Breast epithelium (tissue), 4 donors: Measurements from ENCODE around the gene RBM38. TPM values are rescaled to one million over a fixed set of nuclear protein-coding genes. Genes with fewer than 3 reads are reported as not detected.

Experiments
- DNase-seq, 2 donors: peaks; one replicate each; pipeline ENCODE4 v3.0.0-alpha.2; 2019; ENCODE audit warnings: low spot score in 2 of 2
- H3K27ac ChIP-seq, 2 donors: fragments of 200-600 bp; sonication (generic) in 1 of 2; one replicate each; pipeline ENCODE4 v1.5.1; 2016 to 2019; ENCODE audit warnings: mild to moderate bottlenecking in 1 of 2
- H3K27me3 ChIP-seq, 2 donors: fragments of 200-600 bp; sonication (generic) in 1 of 2; one replicate each; pipeline versions ENCODE4 v1.5.1 to v1.6.0; 2017 to 2019; ENCODE audit warnings: control low read depth in 1 of 2, mild to moderate bottlenecking in 1 of 2
- H3K36me3 ChIP-seq: fragments of 200-600 bp; one replicate; pipeline ENCODE4 v1.5.1; 2019
- H3K4me1 ChIP-seq, 2 donors: fragments of 200-600 bp; sonication (generic); one replicate each; pipeline ENCODE4 v1.5.1; 2016 to 2019; ENCODE audit warnings: control low read depth in 1 of 2
- H3K4me3 ChIP-seq, 3 donors: fragments of 200-600 bp; sonication (generic); 1 replicate in 2 of 3; 2 replicates in 1 of 3; pipeline ENCODE4 v1.5.1; 2016 to 2019; ENCODE audit warnings: mild to moderate bottlenecking in 3 of 3, moderate library complexity in 2 of 3
- H3K9me3 ChIP-seq, 2 donors: fragments of 200-600 bp; sonication (generic) in 1 of 2; one replicate each; pipeline ENCODE4 v1.5.1; 2016 to 2019; ENCODE audit warnings: control low read depth in 1 of 2
- POLR2A ChIP-seq: fragments of 450-650 bp; IDR thresholded peaks from one replicate; pipeline ENCODE4 v1.6.1; 2016; ENCODE audit warnings: antibody characterized with exemption, mild to moderate bottlenecking, moderate library complexity
- POLR2AphosphoS5 ChIP-seq, 3 donors: sonication (generic); formaldehyde crosslinking; IDR thresholded peaks; one replicate each; pipeline ENCODE4 v1.6.1; 2017; ENCODE audit warnings: antibody characterized with exemption in 3 of 3
- intact Hi-C: fragments of 100-400 bp; cut with DNase I; formaldehyde crosslinking; loops from one replicate; pipeline ENCODE4 v1.15.1; 2023; ENCODE audit warnings: low total_unique reads
- total RNA-seq, 3 donors: library from RNA; depleted of rRNA; stranded (reverse); fragments of >200 nt; gene quantifications; one replicate each; pipeline ENCODE4 v1.1.0, GENCODE V29; 2016
- TF ChIP-seq, protein P1 (sequence below), 3 donors: fragments of 450-650 bp; IDR thresholded peaks; one replicate each; pipeline ENCODE4 v1.5.1; 2016 to 2017; ENCODE audit warnings: antibody characterized with exemption in 3 of 3, mild to moderate bottlenecking in 3 of 3, moderate library complexity in 3 of 3

RBM38 gene
- total RNA-seq, 3 donors from 2014 or later, result 5.1 to 13.5 (median 10.5) TPM

DNA sequence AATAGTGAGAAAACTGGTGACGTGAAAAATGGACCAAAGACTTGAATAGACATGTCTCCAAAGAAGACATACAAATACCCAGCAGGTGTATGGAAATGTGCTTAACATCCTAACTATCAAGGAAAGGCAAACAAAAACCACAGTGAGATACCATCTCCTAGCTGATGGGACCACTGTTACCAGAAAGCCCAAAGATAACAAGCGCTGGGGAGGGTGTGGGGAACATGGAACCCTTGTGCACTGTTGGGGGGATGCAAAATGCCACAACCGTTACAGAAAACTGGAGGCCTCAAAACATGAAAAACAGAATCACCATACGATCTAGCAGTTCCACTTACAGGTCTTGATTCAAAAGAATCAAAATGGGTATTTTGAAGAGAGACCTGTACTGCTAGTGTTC lies 19.8 kb upstream of the RBM38 start:
- H3K9me3 ChIP-seq, result no peaks in the 10 kb centered on the region
- TF ChIP-seq, protein P1, sequence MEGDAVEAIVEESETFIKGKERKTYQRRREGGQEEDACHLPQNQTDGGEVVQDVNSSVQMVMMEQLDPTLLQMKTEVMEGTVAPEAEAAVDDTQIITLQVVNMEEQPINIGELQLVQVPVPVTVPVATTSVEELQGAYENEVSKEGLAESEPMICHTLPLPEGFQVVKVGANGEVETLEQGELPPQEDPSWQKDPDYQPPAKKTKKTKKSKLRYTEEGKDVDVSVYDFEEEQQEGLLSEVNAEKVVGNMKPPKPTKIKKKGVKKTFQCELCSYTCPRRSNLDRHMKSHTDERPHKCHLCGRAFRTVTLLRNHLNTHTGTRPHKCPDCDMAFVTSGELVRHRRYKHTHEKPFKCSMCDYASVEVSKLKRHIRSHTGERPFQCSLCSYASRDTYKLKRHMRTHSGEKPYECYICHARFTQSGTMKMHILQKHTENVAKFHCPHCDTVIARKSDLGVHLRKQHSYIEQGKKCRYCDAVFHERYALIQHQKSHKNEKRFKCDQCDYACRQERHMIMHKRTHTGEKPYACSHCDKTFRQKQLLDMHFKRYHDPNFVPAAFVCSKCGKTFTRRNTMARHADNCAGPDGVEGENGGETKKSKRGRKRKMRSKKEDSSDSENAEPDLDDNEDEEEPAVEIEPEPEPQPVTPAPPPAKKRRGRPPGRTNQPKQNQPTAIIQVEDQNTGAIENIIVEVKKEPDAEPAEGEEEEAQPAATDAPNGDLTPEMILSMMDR (IDR thresholded peaks at IDR 0.05), result no peak
- no peak for TF ChIP-seq POLR2A
- no peak for TF ChIP-seq POLR2AphosphoS5 (IDR thresholded peaks at IDR 0.05)
- no peak overlapping the region for H3K4me3 ChIP-seq
- no peak for DNase-seq
- intact Hi-C loops, result no loop called here
- no peaks in the 10 kb centered on the region for H3K27me3 ChIP-seq
- no peaks in the 10 kb centered on the region for H3K4me1 ChIP-seq
- H3K27ac ChIP-seq, result no peak overlapping the region
- H3K36me3 ChIP-seq, result peaks cover 24% of the 10 kb centered on the region

DNA sequence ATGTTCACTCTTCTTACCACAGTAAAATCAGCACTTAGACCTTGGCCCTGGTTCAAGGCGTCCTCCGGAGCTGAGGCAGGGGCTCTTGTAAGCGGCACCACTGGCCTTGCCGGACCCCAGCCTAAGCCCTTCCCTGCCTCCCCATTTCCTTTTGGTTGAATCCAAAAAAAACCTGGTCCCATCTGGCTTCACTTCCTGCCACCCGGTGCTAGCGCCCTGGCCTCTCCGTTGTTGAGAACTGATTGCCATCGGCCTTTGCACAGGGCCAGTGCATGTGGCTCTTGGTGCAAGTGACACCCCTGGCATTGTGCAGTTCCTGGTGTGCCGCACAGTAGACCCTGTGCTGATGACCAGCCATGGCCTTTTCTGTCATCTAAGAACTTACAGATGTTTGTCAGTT lies 19.0 kb upstream of the RBM38 start:
- Histone ChIP-seq H3K27ac (no peak overlapping the region), H3K9me3 (no peaks in the 10 kb centered on the region), H3K36me3 (peaks cover 24% of the 10 kb centered on the region), H3K4me3 (no peak overlapping the region), H3K27me3 (no peaks in the 10 kb centered on the region), H3K4me1 (no peaks in the 10 kb centered on the region)
- TF ChIP-seq POLR2A, result no peak
- intact Hi-C loops, result no loop called here
- no peak for DNase-seq

DNA sequence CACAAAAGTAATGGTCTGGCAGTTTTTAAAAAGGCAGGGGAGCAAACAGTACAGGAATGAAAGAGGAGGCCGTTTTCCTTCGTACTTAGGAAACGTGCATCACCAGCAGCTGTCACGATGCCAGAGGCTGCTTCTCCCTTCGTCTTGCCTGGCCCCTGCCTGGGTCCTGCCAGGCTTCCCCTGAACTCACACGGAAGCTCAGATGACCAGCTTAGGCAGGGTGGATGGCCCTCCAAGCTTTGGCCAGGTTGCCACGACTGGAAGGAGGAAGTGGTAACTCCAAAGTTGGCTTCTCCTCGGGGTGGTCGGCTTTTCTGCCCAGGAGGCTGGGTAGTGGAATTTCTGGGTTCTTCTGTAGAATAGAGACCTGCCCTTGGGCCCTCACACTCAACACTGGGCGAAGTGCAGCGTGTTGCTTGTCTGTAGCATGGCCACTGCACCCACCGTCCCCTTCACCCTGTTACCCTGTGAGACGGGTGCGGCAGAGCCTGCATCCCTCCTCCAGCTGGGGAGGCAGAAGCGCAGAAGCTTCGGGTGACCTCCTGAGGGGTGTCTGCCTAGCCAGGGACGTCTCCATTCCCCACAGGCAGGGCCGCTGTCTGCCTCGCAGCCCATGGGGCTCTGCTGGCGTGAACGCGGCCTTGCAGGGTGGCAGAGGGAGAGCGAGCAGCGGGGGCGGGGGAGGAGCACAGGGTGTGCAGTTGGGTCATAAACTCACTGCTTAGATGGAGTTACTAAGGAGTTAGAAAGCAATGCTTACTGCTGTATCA lies 18.4 kb upstream of the RBM38 start:
- Histone ChIP-seq H3K36me3 (peaks cover 24% of the 10 kb centered on the region), H3K27me3 (no peaks in the 10 kb centered on the region), H3K4me3 (no peak overlapping the region), H3K4me1 (no peaks in the 10 kb centered on the region), H3K27ac (no peak overlapping the region), H3K9me3 (no peaks in the 10 kb centered on the region)
- no peak for DNase-seq
- no peak for TF ChIP-seq POLR2A
- no peak for TF ChIP-seq POLR2AphosphoS5 (IDR thresholded peaks at IDR 0.05)
- TF ChIP-seq, protein P1 (IDR thresholded peaks at IDR 0.05), result no peak
- intact Hi-C loops, result no loop called here

DNA sequence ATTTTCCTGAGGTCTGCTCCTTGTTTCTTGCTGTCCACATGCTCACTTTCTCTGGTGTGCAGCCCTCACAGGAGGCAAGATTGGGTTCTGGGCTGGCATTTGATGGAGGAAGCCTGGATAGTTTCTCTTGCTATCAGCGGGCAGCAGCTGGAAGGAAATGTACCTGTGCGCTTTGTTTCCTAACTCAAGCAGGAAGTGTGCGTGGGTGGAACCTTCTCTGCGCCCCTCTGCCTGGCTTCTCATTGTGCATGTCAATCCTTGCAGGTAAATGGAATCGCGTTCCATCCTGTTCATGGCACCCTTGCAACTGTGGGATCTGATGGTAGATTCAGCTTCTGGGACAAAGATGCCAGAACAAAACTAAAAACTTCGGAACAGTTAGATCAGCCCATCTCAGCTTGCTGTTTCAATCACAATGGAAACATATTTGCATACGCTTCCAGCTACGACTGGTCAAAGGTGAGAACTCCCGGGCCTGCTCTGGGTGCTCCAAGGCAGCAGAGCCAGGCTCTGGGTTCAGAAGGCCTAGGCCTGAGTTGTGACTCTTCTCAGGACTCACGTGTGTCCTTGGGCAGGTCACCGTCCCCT lies 16.8 kb upstream of the RBM38 start:
- Histone ChIP-seq H3K27me3 (no peaks in the 10 kb centered on the region), H3K36me3 (peaks cover 15% of the 10 kb centered on the region), H3K4me1 (no peaks in the 10 kb centered on the region), H3K9me3 (no peaks in the 10 kb centered on the region), H3K4me3 (no peak overlapping the region), H3K27ac (peak overlapping the region in 1 of 2 donors; percentile 43)
- intact Hi-C loops, result no loop called here
- DNase-seq, result no peak
- TF ChIP-seq POLR2A, result no peak
- TF ChIP-seq, protein P1 (IDR thresholded peaks at IDR 0.05), result no peak
- TF ChIP-seq POLR2AphosphoS5 (IDR thresholded peaks at IDR 0.05), result no peak

DNA sequence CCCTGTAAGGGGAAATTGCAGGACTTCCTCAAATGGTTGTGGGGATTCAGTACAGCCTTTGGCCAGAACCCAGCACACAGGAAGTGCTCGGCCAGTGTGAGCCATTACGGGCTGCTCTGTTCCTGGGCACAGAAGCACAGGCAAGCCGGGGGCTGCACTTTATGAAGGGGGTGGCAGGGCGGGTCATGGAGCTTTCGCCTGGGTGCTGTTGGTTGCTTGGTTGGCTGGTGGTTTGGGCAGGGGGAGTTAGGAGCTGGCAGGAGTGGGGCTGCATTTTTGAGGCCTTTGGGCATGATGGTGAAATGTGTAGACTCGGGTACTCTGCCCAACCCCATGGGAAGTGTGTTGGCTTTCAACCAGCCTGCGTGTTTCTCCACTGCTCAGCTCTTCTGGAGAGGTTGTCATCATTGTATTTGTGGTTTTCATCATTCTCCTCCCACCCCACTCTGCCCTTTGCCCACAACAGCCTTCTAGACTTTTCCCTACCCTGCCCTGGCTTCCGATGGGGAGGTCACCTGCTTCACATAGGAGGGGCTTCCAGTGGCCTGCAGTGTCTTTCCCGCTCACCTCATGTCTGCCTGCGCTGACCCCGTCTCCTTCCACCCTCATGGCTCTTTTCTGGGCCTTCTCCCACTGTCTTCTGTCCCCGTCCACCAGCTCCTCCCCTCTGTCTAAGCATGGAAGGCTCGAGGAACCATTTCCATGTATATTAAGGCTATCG lies 16.1 kb upstream of the RBM38 start:
- H3K27ac ChIP-seq, result peak overlapping the region in 1 of 2 donors; percentile 43
- intact Hi-C loops, result no loop called here
- TF ChIP-seq, protein P1 (IDR thresholded peaks at IDR 0.05), result no peak
- TF ChIP-seq POLR2AphosphoS5 (IDR thresholded peaks at IDR 0.05), result no peak
- TF ChIP-seq POLR2A, result no peak
- no peaks in the 10 kb centered on the region for H3K27me3 ChIP-seq
- H3K9me3 ChIP-seq, result no peaks in the 10 kb centered on the region
- DNase-seq, result no peak
- H3K36me3 ChIP-seq, result peaks cover 9% of the 10 kb centered on the region
- no peaks in the 10 kb centered on the region for H3K4me1 ChIP-seq
- H3K4me3 ChIP-seq, result peak overlapping the region in 1 of 3 donors; percentile 6
